ENCODE results near the gene FNDC3B.

The FNDC3B gene

GRCh38 chr3:172334671-172335207 is 295.4 kb downstream of the FNDC3B start:
- no peak for DNase-seq (ENCODE audit: low read depth)

DNA sequence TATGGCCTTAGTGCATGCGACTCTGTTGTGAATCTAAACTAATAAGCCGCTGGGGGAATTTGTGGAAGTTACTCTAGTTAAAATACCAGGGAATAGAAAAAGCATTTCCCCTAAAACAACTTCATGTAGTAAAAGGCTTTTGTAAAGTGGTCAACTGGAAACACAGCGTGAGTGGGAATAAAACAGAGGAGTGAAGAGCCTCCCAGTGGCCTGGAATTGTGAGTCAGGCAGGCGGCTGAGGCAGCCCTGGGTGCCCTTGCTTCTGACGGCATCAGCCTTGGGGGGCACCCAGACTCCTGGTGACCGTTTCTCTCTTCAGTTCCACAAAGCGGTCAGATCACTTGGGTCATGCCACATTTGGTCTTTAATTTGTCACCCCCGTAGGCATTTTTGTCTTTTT is 300.5 kb downstream of the FNDC3B start:
- no peak for DNase-seq (ENCODE audit: low read depth)

DNA sequence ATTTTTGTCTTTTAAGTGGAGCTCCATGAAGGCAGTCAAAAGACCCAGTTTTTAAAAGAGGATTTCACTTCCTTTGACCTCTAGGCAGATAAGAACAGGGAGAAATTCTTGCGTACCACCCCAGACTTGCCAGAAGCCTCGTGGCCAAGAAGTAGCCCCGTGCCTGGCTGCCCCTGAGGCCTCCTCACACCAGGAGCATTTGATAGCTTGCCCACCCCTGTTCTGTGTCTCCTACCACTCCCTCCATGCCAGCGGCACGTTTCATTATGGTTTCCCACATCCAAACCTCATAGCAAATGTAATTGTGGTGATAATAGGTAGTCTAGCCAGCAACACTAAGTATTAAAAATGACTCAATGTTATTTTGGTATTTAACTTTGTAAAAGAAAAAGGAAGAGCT is 301.2 kb downstream of the FNDC3B start:
- DNase-seq (ENCODE audit: low read depth), result no peak

DNA sequence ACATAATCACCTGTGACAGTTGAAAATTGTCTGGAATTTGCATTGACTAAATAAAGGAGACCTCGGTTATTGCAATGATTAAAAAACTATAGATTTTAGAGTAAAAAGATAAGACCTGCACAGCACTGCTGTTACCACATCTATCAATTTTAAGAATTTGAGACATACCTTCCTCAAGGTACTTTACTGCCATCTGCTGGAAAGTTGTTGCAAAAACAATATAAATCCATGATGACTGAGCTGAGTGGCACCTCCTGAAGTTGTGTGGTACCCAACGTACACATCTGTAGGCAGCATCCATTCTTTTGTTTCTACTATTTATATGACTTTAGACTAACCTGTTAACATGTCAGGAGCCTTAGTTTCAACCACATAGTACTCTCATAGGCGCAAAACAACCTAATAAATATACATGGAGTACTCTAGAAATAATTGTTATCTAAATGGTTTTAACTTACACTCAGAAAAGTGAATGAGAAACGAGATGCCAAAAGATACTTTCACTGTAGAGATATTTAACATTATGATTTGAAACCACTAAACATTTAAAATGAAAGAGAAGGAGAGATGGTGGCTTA is 302.2 kb downstream of the FNDC3B start:
- DNase-seq (ENCODE audit: low read depth), result no peak

- no peak for DNase-seq (ENCODE audit: low read depth)
These were observed 302.8 kb downstream of the FNDC3B start for GRCh38 chr3:172342097-172342659.

- DNase-seq (ENCODE audit: low read depth), result no peak
These were observed 303.7 kb downstream of the FNDC3B start for GRCh38 chr3:172343117-172343516.

- DNase-seq (ENCODE audit: low read depth), result no peak
These were observed 304.6 kb downstream of the FNDC3B start for GRCh38 chr3:172343979-172344378.

DNA sequence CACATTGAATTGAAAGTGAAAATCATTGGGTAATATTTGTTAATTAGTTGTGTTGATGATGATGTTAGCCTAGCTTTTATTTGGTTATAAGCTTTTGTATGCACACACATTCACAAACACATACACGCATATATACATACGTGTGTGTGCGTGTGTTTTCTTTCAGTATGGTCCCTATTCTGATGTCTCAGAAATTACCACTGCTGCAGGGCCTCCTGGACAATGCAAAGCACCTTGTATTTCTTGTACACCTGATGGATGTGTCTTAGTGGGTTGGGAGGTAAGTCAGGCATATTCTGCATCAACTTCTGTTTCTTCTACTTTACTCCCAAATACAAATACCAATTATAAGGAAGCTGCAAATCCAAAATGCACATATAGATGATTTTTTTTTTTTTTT is 306.8 kb downstream of the FNDC3B start:
- DNase-seq (ENCODE audit: low read depth), result no peak

- no peak for DNase-seq (ENCODE audit: low read depth)
These were observed 308.7 kb downstream of the FNDC3B start for GRCh38 chr3:172347895-172348679.

GRCh38 chr3:172351895-172352466 is 312.6 kb downstream of the FNDC3B start:
- DNase-seq (ENCODE audit: low read depth), result no peak

DNA sequence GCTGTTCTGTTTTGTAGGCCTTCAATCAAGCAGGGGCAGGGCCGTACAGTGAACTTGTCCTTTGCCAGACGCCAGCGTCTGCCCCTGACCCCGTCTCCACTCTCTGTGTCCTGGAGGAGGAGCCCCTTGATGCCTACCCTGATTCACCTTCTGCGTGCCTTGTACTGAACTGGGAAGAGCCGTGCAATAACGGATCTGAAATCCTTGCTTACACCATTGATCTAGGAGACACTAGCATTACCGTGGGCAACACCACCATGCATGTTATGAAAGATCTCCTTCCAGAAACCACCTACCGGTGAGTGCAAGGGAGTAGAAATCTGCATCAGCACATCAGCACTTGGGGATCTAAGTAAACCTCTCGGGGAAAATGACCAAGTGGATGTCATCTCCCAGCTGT is 313.4 kb downstream of the FNDC3B start:
- DNase-seq (ENCODE audit: low read depth), result no peak

DNA sequence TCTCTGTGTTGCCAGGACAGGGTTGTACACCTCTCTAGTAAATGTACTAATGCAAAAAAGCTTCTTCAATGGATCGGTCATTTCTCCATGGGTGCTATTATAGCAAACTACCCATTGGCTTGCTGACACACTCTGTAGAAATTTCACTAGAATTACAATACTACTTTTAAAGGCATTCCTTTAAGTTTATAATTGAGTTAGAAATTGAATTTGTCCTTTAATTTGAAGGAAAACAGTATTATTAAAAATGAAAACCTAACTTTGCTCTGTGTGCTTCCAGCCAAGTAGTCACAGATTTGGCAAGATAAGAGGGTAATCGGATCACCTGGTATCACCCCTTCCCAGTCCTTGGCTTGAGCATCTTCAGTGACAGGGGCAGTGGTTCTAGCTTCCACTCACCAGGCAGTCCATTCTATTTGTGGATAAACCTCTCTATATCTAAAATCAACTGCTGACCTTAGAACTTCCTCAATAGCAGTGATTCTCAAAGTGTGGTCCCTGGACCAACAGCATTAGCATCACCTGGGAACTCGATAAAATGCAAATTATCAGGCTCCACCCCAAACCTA is 315.6 kb downstream of the FNDC3B start:
- no peak for DNase-seq (ENCODE audit: low read depth)

DNA sequence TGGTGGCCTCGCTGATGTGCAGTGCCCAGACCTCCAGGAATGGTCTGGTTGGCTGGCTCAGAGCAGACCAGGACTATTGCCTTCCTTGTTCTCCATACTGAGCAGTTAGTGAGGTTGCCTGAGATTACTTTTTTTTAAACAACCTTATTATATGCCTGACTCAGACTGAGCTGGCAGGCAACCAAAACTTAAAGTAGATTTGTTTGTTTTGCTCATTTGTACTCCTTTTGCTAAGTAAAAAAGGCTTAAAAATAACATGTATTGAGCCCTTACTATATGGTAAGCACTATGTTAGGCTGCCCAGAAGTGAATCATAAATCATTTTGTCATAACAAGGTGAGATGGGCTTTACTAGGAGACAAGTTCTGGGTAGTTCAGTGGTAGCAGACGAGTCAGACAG is 316.5 kb downstream of the FNDC3B start:
- no peak for DNase-seq (ENCODE audit: low read depth)

GRCh38 chr3:172356427-172356826 is 317.0 kb downstream of the FNDC3B start:
- no peak for DNase-seq (ENCODE audit: low read depth)

DNA sequence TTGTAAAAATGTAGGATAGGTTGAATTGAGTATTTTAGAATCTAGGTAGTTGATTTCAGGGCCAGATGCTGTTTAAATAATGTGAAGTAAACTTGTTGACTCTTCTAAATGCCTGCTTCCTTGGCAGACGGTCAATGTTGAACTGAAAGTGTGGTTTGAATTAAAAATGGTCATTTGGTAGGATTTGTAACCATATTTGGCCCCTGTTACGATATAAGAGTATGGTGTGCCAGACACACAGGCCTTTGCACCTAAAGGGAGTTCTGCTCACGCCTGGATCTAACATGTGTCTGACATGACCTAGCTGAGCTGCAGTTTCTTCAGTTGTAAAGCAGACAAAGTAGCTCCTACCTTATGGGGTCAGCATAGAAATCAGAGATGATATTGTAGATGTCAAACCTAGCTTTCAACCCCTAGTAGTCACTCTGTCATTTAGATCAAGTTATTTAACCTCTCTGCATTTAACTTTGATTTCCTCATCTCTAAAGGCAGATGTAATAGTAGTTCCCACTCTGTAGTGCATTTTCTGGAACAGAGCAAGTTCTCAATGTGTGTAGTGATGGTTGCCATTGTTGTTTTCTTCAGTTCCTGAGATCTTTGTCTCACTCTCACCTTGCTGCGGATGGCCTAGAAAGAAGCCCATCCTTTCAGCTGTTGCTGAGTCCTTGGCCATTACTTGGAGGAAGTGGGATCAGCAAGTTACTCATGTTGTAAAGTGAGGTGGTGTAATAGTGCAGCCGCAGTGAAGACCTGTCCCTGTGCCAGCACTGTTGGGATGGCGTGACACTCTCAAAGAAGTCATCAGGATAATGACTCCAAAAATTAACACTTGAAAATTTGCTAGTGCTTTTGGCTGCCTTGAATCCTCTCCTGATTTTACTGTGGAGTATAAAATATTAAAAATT is 318.7 kb downstream of the FNDC3B start:
- DNase-seq (ENCODE audit: low read depth), result no peak

- DNase-seq (ENCODE audit: low read depth), result no peak
These were observed 319.9 kb downstream of the FNDC3B start for GRCh38 chr3:172359231-172359630.

GRCh38 chr3:172359996-172360395 is 320.6 kb downstream of the FNDC3B start:
- DNase-seq (ENCODE audit: low read depth), result no peak

GRCh38 chr3:172362583-172362982 is 323.2 kb downstream of the FNDC3B start:
- no peak for DNase-seq (ENCODE audit: low read depth)

- no peak for DNase-seq (ENCODE audit: low read depth)
These were observed 325.1 kb downstream of the FNDC3B start for GRCh38 chr3:172364374-172365027.

DNA sequence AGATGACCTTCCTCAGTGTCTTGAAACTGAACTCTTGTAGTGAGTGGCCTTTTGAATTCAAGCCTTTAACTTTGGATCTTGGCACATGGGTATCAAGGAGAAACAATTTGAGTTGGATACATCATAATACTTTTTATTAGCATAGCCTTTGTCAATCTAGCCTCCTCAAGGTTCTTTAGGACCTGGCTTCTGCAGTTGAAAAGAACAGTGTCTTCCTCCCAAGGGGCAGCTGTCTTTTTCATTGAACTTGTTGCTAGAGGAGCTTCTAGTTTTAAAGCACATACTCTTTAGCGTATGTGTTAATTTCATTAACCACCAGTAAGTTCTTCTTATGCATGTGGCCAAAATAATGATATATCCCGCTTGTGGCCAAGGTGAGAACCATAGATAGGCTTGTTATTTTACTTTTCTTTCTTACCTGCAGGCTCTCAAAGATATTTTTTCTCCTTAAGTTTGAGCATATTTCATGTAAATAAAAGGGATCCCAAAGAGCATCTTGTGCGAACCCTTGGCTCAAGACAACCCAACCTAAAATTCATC is 325.7 kb downstream of the FNDC3B start:
- no peak for DNase-seq (ENCODE audit: low read depth)
